ENCODE measurements around the gene IGFBP4. TPM values are rescaled to one million over a fixed set of nuclear protein-coding genes. Genes with fewer than 3 reads are reported as not detected.

Gene IGFBP4
- total RNA-seq, 6 experiments from 2014 or later, result 575 to 816 (median 659) TPM

DNA sequence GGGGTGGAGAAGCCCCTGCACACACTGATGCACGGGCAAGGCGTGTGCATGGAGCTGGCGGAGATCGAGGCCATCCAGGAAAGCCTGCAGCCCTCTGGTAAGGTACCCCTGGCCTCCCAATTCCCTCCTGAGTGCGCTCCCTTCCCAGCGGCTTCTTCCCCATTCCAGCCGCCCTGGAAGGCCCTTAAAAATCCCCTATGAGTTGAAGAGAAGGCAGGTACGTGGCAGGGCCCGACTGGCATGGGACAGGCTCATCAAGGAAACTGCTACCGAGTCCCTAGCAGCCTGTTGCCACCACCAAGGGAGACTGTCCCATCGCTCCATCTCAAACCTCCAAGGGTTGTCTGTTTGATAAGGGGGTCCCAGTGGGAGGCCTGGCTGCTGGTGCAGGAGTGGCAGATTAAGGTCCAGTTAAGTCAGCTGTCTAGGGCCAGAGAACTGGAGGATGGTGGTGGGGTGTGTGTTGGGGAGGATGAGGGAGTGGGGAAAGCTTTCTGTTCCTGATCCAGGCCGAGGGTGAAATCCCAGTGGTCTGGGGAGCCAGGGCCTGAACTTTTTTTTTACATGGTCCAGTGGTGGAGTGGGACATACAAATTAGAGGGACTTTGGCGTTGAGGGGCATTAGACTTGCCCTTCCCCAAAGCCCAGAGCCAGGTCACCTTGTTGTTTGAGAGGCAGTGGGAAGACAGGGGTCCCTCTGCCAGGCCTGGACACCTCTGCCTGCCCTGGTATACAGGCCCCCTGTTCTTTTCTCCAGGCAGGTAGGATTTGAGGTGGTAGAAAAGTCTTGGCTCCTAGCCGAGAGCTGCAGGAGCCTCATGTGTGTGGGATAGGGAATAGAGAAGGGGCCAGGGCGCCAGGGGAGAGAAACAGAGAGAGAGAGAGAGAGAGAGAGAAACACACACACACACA, 994 bp downstream of the IGFBP4 start:
- peaks cover 4% of the 10 kb centered on the region for H3K27me3 Mint-ChIP-seq (ENCODE audit: insufficient read depth)
- no peaks in the 10 kb centered on the region for H3K9me3 Mint-ChIP-seq
- no peak for DNase-seq
- peak overlapping the region; percentile 92 for H3K27ac Mint-ChIP-seq
- H3K4me3 Mint-ChIP-seq, result peak overlapping the region; percentile 96
- peaks cover 20% of the 10 kb centered on the region for H3K36me3 Mint-ChIP-seq (ENCODE audit: low read depth)
- H3K4me1 Mint-ChIP-seq (ENCODE audit: low read depth), result peaks cover 46% of the 10 kb centered on the region
- TF ChIP-seq, protein P1, sequence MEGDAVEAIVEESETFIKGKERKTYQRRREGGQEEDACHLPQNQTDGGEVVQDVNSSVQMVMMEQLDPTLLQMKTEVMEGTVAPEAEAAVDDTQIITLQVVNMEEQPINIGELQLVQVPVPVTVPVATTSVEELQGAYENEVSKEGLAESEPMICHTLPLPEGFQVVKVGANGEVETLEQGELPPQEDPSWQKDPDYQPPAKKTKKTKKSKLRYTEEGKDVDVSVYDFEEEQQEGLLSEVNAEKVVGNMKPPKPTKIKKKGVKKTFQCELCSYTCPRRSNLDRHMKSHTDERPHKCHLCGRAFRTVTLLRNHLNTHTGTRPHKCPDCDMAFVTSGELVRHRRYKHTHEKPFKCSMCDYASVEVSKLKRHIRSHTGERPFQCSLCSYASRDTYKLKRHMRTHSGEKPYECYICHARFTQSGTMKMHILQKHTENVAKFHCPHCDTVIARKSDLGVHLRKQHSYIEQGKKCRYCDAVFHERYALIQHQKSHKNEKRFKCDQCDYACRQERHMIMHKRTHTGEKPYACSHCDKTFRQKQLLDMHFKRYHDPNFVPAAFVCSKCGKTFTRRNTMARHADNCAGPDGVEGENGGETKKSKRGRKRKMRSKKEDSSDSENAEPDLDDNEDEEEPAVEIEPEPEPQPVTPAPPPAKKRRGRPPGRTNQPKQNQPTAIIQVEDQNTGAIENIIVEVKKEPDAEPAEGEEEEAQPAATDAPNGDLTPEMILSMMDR (IDR thresholded peaks at IDR 0.05), result 0 out of 2 replicates have a peak, but pooled peaks have one; percentile 15

DNA sequence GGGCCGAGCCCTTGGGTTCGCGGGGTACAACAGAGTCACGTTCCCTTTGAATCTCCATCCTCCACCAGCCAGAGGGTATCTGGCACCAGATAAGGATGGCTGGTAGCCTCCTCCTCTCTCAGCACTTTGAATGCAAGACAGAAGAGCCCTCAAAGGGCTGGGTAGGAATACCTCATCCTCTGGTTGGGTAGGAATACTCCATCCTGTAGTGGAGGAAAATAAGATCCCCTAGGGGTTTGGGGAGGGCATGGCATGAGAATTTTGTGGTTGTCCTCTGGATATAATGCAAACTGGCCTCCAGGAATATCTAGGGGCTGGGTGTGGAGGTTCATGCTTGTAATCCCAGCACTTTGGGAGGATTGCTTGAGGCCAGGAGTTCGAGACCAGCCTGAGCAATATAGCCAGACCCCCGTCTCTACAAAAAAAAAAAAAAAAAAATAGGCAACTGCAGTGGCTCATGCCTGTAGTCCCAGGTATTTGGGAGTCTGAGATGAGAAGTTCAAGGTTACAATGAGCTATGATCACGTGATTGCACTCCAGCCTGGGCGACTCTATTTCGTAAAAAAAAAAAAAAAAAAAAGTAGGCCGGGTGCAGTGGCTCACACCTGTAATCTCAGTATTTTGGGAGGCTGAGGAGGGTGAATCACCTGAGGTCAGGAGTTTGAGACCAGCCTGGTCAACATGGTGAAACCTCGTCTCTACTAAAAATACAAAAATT, 2.7 kb downstream of the IGFBP4 start:
- Mint-ChIP-seq H3K4me3 (peak overlapping the region; percentile 96), H3K36me3 (ENCODE audit: low read depth) (peaks cover 20% of the 10 kb centered on the region), H3K4me1 (ENCODE audit: low read depth) (peaks cover 60% of the 10 kb centered on the region), H3K27ac (peak overlapping the region; percentile 92), H3K27me3 (ENCODE audit: insufficient read depth) (peaks cover 4% of the 10 kb centered on the region), H3K9me3 (no peaks in the 10 kb centered on the region)
- no peak for DNase-seq
- TF ChIP-seq, protein P1 (IDR thresholded peaks at IDR 0.05), result peak; percentile 59

DNA sequence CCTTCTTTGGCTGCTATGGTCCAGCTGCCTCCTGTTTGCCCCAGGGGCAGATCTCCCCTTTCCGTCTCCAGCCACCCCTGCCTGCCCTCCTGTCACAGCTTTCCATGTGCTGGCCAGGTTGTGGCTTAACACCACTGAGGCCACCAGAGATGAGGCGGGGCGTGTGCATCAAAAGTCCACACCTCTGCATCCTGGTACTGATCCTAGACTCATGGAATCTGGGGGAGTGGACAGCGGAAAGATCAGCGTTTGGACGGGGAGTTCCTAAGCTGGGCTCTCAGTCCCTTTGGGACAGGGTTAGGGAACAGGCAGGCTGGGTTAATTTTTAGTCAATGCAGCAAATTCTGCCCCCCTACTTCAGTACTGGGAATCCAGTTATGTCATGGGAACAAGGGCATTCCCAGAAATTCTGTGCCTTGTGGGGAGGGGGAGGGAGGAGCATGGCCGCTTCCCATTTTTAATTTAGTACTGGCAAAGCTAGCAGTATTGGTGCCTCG, 3.9 kb downstream of the IGFBP4 start:
- H3K27me3 Mint-ChIP-seq (ENCODE audit: insufficient read depth), result peaks cover 5% of the 10 kb centered on the region
- peaks cover 20% of the 10 kb centered on the region for H3K36me3 Mint-ChIP-seq (ENCODE audit: low read depth)
- TF ChIP-seq, protein P1 (IDR thresholded peaks at IDR 0.05), result no peak
- H3K9me3 Mint-ChIP-seq, result no peaks in the 10 kb centered on the region
- H3K4me3 Mint-ChIP-seq, result peak overlapping the region; percentile 64
- peaks cover 72% of the 10 kb centered on the region for H3K4me1 Mint-ChIP-seq (ENCODE audit: low read depth)
- H3K27ac Mint-ChIP-seq, result peak overlapping the region; percentile 51; the same call in 1 of the 2 replicates
- DNase-seq, result no peak

DNA sequence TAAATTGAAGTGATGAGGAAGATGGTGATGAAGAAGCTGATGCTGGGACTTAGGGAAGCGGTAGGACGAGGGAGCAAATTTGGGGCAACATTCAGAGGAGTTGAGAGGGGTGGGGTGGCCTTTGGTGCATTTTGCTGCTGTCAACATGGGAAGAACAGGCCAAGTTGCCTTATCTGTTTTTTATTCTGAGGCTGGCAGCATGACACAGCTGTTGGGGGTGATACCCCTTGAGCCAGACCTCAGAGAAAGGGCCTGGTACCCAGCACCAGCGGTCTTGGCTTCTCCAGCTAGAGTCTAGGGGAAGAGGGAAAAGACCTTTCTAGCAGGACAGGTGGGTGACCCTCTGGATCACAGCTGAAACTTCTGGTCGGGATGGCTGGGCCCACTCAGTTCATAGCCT, 4.6 kb downstream of the IGFBP4 start:
- DNase-seq, result no peak
- TF ChIP-seq, protein P1 (IDR thresholded peaks at IDR 0.05), result no peak
- Mint-ChIP-seq H3K27me3 (ENCODE audit: insufficient read depth) (peaks cover 6% of the 10 kb centered on the region), H3K4me1 (ENCODE audit: low read depth) (peaks cover 72% of the 10 kb centered on the region), H3K4me3 (peak overlapping the region; percentile 64), H3K9me3 (no peaks in the 10 kb centered on the region), H3K27ac (peak overlapping the region; percentile 51), H3K36me3 (ENCODE audit: low read depth) (peaks cover 20% of the 10 kb centered on the region)

DNA sequence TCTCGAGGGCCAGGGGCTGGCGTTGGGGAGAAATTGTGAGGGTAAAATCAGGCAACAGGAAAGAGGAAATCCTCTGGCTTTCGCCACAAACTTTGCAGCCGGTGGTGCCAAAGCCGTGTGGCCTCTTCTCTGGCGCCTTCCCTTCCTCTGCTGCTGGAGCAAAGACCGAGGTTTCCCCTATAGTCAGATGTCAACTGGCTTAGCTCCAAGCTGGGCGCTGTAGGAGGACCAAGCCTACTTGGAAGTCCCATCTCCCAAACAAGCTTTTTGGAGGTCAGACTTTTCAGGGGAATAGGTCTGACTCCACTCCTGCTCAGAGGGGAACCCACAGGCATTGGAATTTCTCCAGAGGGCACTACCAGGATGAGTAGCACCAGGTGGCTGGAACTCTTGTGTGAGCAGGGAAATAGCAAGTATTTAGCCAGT, 5.0 kb downstream of the IGFBP4 start:
- peaks cover 76% of the 10 kb centered on the region for H3K4me1 Mint-ChIP-seq (ENCODE audit: low read depth)
- H3K36me3 Mint-ChIP-seq (ENCODE audit: low read depth), result peaks cover 20% of the 10 kb centered on the region
- H3K27me3 Mint-ChIP-seq (ENCODE audit: insufficient read depth), result peaks cover 7% of the 10 kb centered on the region
- no peak for DNase-seq
- H3K27ac Mint-ChIP-seq, result peak overlapping the region; percentile 18; the same call in 1 of the 2 replicates
- H3K9me3 Mint-ChIP-seq, result no peaks in the 10 kb centered on the region
- peak overlapping the region; percentile 64; the same call in 1 of the 2 replicates for H3K4me3 Mint-ChIP-seq
- TF ChIP-seq, protein P1 (IDR thresholded peaks at IDR 0.05), result no peak
